ENCODE measurements around the gene TMEM267.

DNA sequence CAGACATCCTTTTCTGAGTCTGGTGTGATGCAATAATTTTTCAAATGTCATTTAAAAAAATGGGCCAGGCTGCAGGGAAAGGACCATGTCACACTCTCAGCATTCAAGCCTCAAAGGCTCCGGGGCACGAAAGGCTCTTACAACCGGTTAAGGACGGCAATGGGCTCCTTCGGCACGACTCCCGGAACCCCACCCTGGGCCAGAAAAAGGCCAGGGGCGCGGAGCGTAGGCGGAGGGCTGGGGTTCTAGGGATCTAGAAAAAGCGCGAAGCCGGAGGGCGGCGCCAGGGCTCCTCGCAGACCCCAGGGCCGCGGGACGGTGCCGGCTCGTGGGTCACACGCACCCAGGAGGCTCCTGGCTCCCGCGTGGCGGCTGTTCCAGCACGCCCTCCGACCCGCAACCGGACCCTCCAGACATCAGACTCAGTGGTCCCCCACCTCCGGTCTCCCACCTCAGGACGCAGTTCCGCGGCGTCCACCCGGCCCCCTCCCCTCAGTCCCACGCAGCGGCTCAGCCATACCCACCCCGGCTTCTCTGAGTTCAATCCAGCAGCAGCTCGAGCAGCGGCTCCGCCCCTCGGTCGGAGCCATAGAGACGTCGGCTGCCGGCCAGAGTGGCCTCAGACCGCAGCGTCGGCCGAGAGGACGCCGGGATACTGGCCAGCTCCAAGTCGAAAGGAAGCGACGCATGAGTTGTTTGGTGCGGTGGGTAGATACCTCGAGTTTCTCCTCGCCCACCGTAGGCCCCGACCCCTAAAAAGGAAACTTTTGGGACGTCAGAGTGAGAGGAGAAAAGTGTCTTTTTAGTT is at the start of gene TMEM267:
- TF ChIP-seq POLR2A (IDR thresholded peaks at IDR 0.05; ENCODE audit: low read depth) = no peak
- TF ChIP-seq, protein P1, sequence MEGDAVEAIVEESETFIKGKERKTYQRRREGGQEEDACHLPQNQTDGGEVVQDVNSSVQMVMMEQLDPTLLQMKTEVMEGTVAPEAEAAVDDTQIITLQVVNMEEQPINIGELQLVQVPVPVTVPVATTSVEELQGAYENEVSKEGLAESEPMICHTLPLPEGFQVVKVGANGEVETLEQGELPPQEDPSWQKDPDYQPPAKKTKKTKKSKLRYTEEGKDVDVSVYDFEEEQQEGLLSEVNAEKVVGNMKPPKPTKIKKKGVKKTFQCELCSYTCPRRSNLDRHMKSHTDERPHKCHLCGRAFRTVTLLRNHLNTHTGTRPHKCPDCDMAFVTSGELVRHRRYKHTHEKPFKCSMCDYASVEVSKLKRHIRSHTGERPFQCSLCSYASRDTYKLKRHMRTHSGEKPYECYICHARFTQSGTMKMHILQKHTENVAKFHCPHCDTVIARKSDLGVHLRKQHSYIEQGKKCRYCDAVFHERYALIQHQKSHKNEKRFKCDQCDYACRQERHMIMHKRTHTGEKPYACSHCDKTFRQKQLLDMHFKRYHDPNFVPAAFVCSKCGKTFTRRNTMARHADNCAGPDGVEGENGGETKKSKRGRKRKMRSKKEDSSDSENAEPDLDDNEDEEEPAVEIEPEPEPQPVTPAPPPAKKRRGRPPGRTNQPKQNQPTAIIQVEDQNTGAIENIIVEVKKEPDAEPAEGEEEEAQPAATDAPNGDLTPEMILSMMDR (IDR thresholded peaks at IDR 0.05) = no peak

Measured in esophagus muscularis mucosa (tissue), 3 donors.